ENCODE results near the gene SLC28A2.

GRCh38 chr15:45254405-45254804 lies 2.4 kb downstream of the SLC28A2 start:
- TF ChIP-seq CTCF (conservative IDR thresholded peaks at IDR 0.05; ENCODE audit: low read depth, low read length), result no peak
- TF ChIP-seq EZH2 (IDR thresholded peaks at IDR 0.05; ENCODE audit: borderline replicate concordance, low read depth, low read length, poor library complexity, severe bottlenecking), result no peak
